ENCODE results near the gene SEMA4D.

Gene SEMA4D

GRCh38 chr9:89365532-89365912, 132.4 kb downstream of the SEMA4D start:
- Histone ChIP-seq H3K9me3 (no peaks in the 10 kb centered on the region), H3K27ac (peak overlapping the region; percentile 38), H3K4me1 (ENCODE audit: control insufficient read depth in 1 of 2, insufficient read depth in 1 of 2, low read depth in 1 of 2, low read length in 1 of 2) (no peaks in the 10 kb centered on the region), H3K27me3 (no peaks in the 10 kb centered on the region), H3K4me3 (ENCODE audit: low read depth in 1 of 2, low read length in 1 of 2) (no peak overlapping the region), H3K36me3 (peaks cover 91% of the 10 kb centered on the region)
- no peak for TF ChIP-seq CTCF (IDR thresholded peaks at IDR 0.05)

GRCh38 chr9:89364666-89365531, 133.0 kb downstream of the SEMA4D start:
- peak overlapping the region; percentile 38 for H3K27ac ChIP-seq
- no peak for TF ChIP-seq CTCF (IDR thresholded peaks at IDR 0.05)
- no peaks in the 10 kb centered on the region for H3K4me1 ChIP-seq (ENCODE audit: control insufficient read depth in 1 of 2, insufficient read depth in 1 of 2, low read depth in 1 of 2, low read length in 1 of 2)
- no peaks in the 10 kb centered on the region for H3K27me3 ChIP-seq
- H3K9me3 ChIP-seq, result no peaks in the 10 kb centered on the region
- H3K36me3 ChIP-seq, result peaks cover 91% of the 10 kb centered on the region
- H3K4me3 ChIP-seq (ENCODE audit: low read depth in 1 of 2, low read length in 1 of 2), result no peak overlapping the region

- TF ChIP-seq CTCF (IDR thresholded peaks at IDR 0.05), result no peak
- no peaks in the 10 kb centered on the region for H3K27me3 ChIP-seq
- peaks cover 91% of the 10 kb centered on the region for H3K36me3 ChIP-seq
- peaks cover 0 to under 1% of the 10 kb centered on the region in 2 experiments for H3K4me1 ChIP-seq (ENCODE audit: control insufficient read depth in 1 of 2, insufficient read depth in 1 of 2, low read depth in 1 of 2, low read length in 1 of 2)
- H3K27ac ChIP-seq, result peak overlapping the region; percentile 38
- H3K9me3 ChIP-seq, result no peaks in the 10 kb centered on the region
- no peak overlapping the region for H3K4me3 ChIP-seq (ENCODE audit: low read depth in 1 of 2, low read length in 1 of 2)
Observed at GRCh38 chr9:89363921-89364665, 133.8 kb downstream of the SEMA4D start.

GRCh38 chr9:89363311-89363670, 134.6 kb downstream of the SEMA4D start:
- no peak for TF ChIP-seq CTCF (IDR thresholded peaks at IDR 0.05)
- peaks cover 0 to 4% of the 10 kb centered on the region in 2 experiments for H3K4me1 ChIP-seq (ENCODE audit: control insufficient read depth in 1 of 2, insufficient read depth in 1 of 2, low read depth in 1 of 2, low read length in 1 of 2)
- H3K4me3 ChIP-seq (ENCODE audit: low read depth in 1 of 2, low read length in 1 of 2), result no peak overlapping the region
- H3K36me3 ChIP-seq, result peaks cover 92% of the 10 kb centered on the region
- H3K9me3 ChIP-seq, result no peaks in the 10 kb centered on the region
- no peaks in the 10 kb centered on the region for H3K27me3 ChIP-seq
- H3K27ac ChIP-seq, result no peak overlapping the region

- Histone ChIP-seq H3K36me3 (peaks cover 93% of the 10 kb centered on the region), H3K9me3 (no peaks in the 10 kb centered on the region), H3K4me3 (ENCODE audit: low read depth in 1 of 2, low read length in 1 of 2) (no peak overlapping the region), H3K4me1 (ENCODE audit: control insufficient read depth in 1 of 2, insufficient read depth in 1 of 2, low read depth in 1 of 2, low read length in 1 of 2) (peaks cover 0 to 4% of the 10 kb centered on the region in 2 experiments), H3K27ac (no peak overlapping the region), H3K27me3 (no peaks in the 10 kb centered on the region)
- no peak for TF ChIP-seq CTCF (IDR thresholded peaks at IDR 0.05)
Observed at GRCh38 chr9:89362647-89363310, 135.1 kb downstream of the SEMA4D start.

All from neutrophil (primary cell).